ENCODE data around the gene SDCBP2. TPM values are rescaled to one million over a fixed set of nuclear protein-coding genes. Genes with fewer than 3 reads are reported as not detected.

The SDCBP2 gene
- total and polyA plus RNA-seq, 2 donors (not counting 1 experiment from before 2014, with no cell fraction given), result 1.2 to 1.3 TPM

DNA sequence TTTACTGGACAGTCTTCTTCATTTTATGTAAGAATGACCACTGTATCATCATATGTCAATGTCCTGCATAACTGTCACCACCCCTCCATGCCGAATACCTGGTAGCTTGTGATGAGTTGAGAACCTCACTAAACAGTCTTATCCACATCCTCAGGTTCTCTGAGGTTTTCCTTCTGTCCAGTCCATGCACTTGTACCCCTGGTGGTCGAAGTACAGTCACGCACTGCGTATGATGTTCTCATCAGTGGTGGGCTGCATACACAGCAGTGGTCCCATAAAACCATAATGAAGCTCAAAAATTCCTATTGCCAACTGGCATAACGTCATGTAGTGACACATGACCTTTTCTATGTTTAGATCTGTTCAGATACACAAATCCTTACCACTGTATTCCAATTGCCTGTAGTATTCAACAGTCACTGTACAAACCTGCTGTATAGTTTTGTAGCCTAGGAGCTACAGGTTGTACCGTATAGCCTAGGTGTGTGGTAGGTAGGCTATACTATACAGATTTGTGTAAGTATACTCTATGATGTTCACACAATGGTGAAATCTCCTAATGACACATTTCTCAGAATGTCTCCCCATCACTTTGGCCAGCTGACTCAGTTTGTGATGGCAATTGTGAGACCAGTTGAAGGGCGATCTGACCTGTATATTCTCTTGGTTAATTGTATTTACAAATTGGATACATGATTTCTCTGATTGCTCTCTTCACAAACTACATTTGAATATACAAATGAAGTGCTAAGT lies 31.3 kb upstream of the SDCBP2 start:
- no peak overlapping the region for H3K9ac ChIP-seq (ENCODE audit: low read length)
- ATAC-seq (ENCODE audit: low read depth) (no peak), DNase-seq (no peak)
- peaks cover 28% of the 10 kb centered on the region for H3K79me2 ChIP-seq (ENCODE audit: control insufficient read depth, insufficient read depth, low read length)
- Mint-ChIP-seq H3K27me3 (no peaks in the 10 kb centered on the region), H3K9me3 (ENCODE audit: insufficient read depth) (no peaks in the 10 kb centered on the region), H3K4me3 (no peak overlapping the region), H3K4me1 (peaks cover 26% of the 10 kb centered on the region), H3K27ac (no peak overlapping the region)
- no peak overlapping the region for H3K27ac ChIP-seq (ENCODE audit: low read length in 2 of 2)
- peaks cover 17% of the 10 kb centered on the region in 2 experiments for H3K36me3 ChIP-seq (replicated peaks in 1 of 2; ENCODE audit: control extremely low read depth in 1 of 2, control insufficient read depth in 1 of 2, extremely low read depth in 1 of 2, insufficient read depth in 2 of 2, low read length in 1 of 2)
- CTCF ChIA-PET, result no interaction called here
- no peak overlapping the region for H2AFZ ChIP-seq (ENCODE audit: insufficient read depth, low read depth, low read length, poor library complexity, severe bottlenecking)
- peaks cover 4 to 5% of the 10 kb centered on the region in 2 donors for H3K4me1 ChIP-seq (ENCODE audit: control insufficient read depth in 2 of 2, insufficient read depth in 2 of 2, low read length in 2 of 2)
- peaks cover 17% of the 10 kb centered on the region for H4K20me1 ChIP-seq (ENCODE audit: control insufficient read depth, insufficient read depth, low read length, poor library complexity, severe bottlenecking)
- intact Hi-C loops (cut with micrococcal nuclease), result no loop called here
- no peak for TF ChIP-seq EZH2 (IDR thresholded peaks at IDR 0.05; ENCODE audit: borderline replicate concordance, insufficient read depth, low read depth, low read length, poor library complexity, severe bottlenecking)
- TF ChIP-seq, protein P1, sequence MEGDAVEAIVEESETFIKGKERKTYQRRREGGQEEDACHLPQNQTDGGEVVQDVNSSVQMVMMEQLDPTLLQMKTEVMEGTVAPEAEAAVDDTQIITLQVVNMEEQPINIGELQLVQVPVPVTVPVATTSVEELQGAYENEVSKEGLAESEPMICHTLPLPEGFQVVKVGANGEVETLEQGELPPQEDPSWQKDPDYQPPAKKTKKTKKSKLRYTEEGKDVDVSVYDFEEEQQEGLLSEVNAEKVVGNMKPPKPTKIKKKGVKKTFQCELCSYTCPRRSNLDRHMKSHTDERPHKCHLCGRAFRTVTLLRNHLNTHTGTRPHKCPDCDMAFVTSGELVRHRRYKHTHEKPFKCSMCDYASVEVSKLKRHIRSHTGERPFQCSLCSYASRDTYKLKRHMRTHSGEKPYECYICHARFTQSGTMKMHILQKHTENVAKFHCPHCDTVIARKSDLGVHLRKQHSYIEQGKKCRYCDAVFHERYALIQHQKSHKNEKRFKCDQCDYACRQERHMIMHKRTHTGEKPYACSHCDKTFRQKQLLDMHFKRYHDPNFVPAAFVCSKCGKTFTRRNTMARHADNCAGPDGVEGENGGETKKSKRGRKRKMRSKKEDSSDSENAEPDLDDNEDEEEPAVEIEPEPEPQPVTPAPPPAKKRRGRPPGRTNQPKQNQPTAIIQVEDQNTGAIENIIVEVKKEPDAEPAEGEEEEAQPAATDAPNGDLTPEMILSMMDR (IDR thresholded peaks at IDR 0.05), result no peak
- H3K9me3 ChIP-seq (ENCODE audit: control extremely low read depth in 1 of 3, control insufficient read depth in 2 of 3, insufficient read depth in 1 of 3, low read length in 2 of 3), result peaks cover 0 to under 1% (median 0%) of the 10 kb centered on the region in 3 donors
- no peak overlapping the region for H3K4me2 ChIP-seq (replicated peaks; ENCODE audit: low read depth, low read length, poor library complexity, severe bottlenecking)
- WGBS (ENCODE audit: insufficient coverage), result 89% methylated on average over 1 of the region's 7 CpGs
- no peaks in the 10 kb centered on the region for H3K27me3 ChIP-seq (replicated peaks in 1 of 4; ENCODE audit: control extremely low read depth in 1 of 4, control insufficient read depth in 3 of 4, insufficient read depth in 4 of 4, low read length in 3 of 4)
- POLR2A ChIA-PET, result no interaction called here
- no peak overlapping the region for H3K4me3 ChIP-seq (ENCODE audit: control extremely low read depth in 1 of 5, extremely low read depth in 1 of 5, insufficient read depth in 1 of 5, low read depth in 2 of 5, low read length in 4 of 5)

DNA sequence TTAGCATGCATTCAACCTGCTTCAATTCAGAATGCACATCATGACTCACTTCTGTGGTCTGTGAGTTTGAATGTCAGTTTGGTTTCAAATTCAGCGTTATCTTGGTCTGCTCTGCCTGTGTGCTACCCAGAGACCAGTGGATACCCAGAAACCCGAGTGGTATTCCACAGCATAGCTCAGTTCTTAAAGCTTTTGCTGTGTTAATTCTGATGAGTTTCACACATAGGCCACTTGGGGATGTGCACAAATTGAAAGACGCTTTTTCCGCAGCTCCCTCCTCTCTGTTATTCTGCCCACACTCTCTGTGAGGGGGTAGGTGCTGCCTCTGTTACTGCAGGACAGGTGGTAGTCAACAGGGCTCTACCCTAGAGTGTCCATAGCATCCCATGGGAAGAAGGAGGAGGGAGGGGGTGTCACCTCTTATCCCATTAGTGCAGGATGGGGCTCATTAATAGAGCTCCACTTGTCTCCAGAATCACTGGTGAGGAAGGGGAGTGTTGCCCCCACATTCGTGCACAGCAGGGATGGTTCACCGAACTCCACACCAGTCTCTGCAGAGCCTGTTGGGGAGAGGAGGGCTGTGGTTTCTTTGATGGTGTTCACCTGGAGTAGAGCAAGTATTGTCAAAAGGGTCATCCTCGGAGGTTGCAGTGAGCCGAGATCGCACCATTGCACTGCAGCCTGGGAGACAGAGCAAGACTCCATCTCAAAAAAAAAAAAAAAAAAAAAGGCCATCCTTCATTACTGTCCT lies 29.2 kb upstream of the SDCBP2 start:
- 100% methylated on average over 3 of the region's 9 CpGs for WGBS (ENCODE audit: insufficient coverage)
- ChIA-PET POLR2A (no interaction called here), CTCF (no interaction called here)
- no peak for DNase-seq
- Mint-ChIP-seq H3K27ac (no peak overlapping the region), H3K4me3 (no peak overlapping the region), H3K27me3 (no peaks in the 10 kb centered on the region), H3K9me3 (ENCODE audit: insufficient read depth) (no peaks in the 10 kb centered on the region), H3K4me1 (peaks cover 11% of the 10 kb centered on the region)
- TF ChIP-seq, protein P1 (IDR thresholded peaks at IDR 0.05), result no peak
- no peak for TF ChIP-seq EZH2 (IDR thresholded peaks at IDR 0.05; ENCODE audit: borderline replicate concordance, insufficient read depth, low read depth, low read length, poor library complexity, severe bottlenecking)
- Histone ChIP-seq H3K4me3 (ENCODE audit: control extremely low read depth in 1 of 5, extremely low read depth in 1 of 5, insufficient read depth in 1 of 5, low read depth in 2 of 5, low read length in 4 of 5) (no peak overlapping the region), H3K79me2 (ENCODE audit: control insufficient read depth, insufficient read depth, low read length) (peaks cover 41% of the 10 kb centered on the region), H3K4me1 (ENCODE audit: control insufficient read depth in 2 of 2, insufficient read depth in 2 of 2, low read length in 2 of 2) (no peaks in the 10 kb centered on the region), H3K27ac (ENCODE audit: low read length in 2 of 2) (no peak overlapping the region), H3K4me2 (replicated peaks; ENCODE audit: low read depth, low read length, poor library complexity, severe bottlenecking) (no peak overlapping the region), H2AFZ (ENCODE audit: insufficient read depth, low read depth, low read length, poor library complexity, severe bottlenecking) (no peak overlapping the region), H4K20me1 (ENCODE audit: control insufficient read depth, insufficient read depth, low read length, poor library complexity, severe bottlenecking) (peaks cover 20% of the 10 kb centered on the region), H3K27me3 (replicated peaks in 1 of 4; ENCODE audit: control extremely low read depth in 1 of 4, control insufficient read depth in 3 of 4, insufficient read depth in 4 of 4, low read length in 3 of 4) (no peaks in the 10 kb centered on the region), H3K9ac (ENCODE audit: low read length) (no peak overlapping the region), H3K36me3 (replicated peaks in 1 of 2; ENCODE audit: control extremely low read depth in 1 of 2, control insufficient read depth in 1 of 2, extremely low read depth in 1 of 2, insufficient read depth in 2 of 2, low read length in 1 of 2) (peaks cover 19 to 38% of the 10 kb centered on the region in 2 experiments), H3K9me3 (ENCODE audit: control extremely low read depth in 1 of 3, control insufficient read depth in 2 of 3, insufficient read depth in 1 of 3, low read length in 2 of 3) (peaks cover 0 to 12% (median 1%) of the 10 kb centered on the region in 3 donors)
- ATAC-seq (ENCODE audit: low read depth), result no peak
- intact Hi-C loops (cut with micrococcal nuclease), result no loop called here
